HG02678 (cell line): ENCODE measurements around the gene SPIN2B.
"Not testable (repeated sequence)": the region's sequence is repeated elsewhere in the genome, so short reads cannot be mapped to it uniquely, and the experiment has no call there.

Source experiments
- ATAC-seq: cut with Tn5 transposase; IDR thresholded peaks from one replicate; pipeline ENCODE4 v1.9.1; 2021; ENCODE audit warnings: mild to moderate bottlenecking, moderate library complexity; ENCODE audit not compliant: unreplicated experiment

SPIN2B gene

DNA sequence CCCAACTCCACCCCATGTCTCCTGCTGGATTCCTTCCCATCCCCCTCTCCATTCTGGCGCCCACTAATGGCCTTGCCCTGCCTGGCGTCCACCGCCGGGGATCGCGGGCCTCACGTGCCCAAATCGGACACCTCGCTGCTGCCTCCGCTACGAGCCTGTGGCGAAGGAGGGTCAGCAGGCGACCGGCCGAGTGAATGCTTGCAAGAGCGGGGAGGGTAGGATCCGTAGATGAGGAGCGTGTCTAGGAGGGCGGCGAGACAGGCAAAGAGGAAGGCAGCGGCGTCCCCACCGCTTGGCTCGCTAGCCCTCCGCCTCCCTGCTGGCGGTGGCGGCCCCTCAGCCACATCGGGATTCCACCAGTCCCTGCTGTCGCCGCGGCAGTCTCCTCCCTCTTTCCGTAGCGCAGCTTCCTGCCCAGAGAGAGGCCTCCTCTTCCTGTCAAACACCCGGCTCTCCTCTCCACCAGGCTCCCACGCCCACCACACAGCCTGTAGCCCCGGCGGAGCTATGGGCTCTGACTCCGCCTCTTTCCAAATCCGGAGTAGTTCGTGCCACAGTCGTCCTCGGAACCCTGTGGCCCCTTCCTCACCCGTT lies at the start of gene SPIN2B:
Gene SPIN2B, minus strand, starts transcription at position 387 of the 594 bp plus-strand sequence.
- peak; percentile 100 for ATAC-seq

DNA sequence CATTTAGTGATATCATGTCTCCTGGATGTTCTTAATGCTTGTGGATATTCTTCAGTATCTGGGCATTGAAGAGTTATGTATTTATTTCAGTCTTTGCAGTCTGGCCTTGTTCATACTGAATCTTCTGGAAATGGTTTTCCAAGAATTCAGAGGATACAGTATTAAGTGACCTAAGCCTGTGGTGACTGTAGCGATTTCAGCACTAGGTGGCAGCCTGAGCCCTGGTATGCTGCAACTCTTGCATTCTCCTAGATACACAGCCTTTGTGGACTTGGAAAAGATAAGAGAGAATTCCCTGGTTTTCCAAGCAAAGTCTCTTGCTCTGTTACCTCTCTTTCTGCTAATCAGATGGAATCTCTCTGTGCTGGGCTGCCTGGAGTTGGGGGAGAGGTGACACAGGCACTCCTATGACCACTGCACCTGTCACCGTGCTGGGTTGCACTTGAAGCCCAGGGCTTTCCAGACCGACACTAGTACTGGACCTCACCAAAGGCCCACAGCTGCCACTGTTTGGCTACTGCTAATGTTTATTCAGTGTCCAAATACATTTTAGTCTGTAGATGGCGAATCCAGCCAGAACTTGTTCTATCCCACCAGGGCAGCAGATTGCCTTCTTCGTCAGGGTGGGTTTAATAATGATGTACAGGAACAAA lies 35.2 kb upstream of the SPIN2B start:
- no peak for ATAC-seq

DNA sequence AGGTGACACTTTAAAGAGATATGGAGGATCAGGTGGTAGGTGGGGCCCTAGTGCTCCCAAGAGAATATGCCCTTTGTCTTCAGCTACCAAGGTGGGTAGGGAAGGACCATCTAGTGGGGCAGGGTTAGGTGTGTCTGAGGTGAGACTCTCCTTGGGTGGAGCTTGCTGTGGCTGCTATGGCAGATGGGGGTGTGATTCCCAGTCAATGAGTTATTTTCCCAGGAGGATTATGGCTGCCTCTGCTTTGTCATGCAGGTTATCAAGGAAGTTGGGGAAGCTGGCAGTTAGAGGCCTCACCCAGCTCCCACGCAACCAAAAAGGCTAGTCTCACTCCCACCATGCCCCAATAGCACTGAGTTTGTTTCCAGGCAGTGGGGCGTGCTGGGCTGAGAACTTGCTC lies 33.8 kb upstream of the SPIN2B start:
- ATAC-seq = no peak

DNA sequence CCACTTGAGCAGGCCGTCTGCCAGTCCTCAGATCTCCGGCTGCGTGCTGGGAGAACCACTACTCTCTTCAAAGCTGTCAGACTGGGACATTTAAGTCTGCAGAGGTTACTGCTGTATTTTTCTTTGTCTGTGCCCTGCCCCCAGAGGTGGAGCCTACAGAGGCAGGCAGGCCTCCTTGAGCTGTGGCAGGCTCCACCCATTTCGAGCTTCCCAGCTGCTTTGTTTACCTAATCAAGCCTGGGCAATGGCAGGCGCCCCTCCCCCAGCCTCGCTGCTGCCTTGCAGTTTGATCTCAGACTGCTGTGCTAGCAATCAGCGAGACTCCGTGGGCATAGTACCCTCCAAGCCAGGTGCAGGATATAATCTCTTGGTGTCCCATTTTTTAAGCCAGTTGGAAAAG lies 30.9 kb upstream of the SPIN2B start:
- not testable (repeated sequence) for ATAC-seq

DNA sequence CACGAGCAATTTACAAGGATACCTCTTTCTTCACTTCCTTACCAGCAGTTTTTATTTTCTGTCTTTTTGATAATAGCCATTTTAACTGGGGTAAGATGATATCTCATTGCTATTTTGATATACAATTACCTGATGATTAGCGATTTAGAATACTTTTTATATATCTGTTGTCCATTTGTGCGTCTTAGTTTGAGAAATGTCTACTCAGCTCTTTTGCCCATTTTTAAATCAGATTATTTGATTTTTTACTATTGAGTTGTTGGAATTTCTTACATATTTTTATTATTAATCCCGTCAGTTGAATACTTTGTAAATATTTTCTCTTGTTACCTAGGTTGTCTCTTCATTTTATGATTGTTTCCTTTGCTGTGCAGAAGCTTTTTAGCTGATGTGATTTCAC lies 17.3 kb upstream of the SPIN2B start:
- no peak for ATAC-seq

DNA sequence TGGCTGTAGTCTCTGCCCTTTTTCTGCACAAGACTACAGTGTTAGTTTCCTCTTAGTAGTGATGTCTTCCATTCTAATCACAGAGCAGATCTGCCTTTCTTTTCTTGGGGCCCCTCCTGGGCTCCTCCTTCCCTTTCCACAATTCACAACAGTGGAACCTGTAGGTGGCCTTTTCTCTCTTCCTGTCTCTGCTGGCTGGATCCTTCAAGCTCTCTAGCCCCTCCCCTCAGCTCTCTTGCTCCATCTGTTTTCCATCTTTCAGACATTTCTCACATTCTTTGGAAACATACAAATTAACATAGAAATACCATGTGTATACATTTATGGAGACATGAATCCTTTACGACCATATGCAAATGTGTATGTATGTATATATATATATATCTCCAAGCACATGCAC lies 16.2 kb upstream of the SPIN2B start:
- ATAC-seq = no peak

GRCh38 chrX:57137073-57137472 lies 15.7 kb upstream of the SPIN2B start, which contains the start of gene SPIN2A:
TSS of gene SPIN2A (minus strand) at chrX:57137397. CDS start at chrX:57136597, 800 bp downstream.
- not testable (repeated sequence) for ATAC-seq

- not testable (repeated sequence) for ATAC-seq
These were observed 15.2 kb upstream of the SPIN2B start for GRCh38 chrX:57136589-57136988.

- ATAC-seq = no peak
These were observed 13.9 kb upstream of the SPIN2B start for GRCh38 chrX:57135287-57135686.

DNA sequence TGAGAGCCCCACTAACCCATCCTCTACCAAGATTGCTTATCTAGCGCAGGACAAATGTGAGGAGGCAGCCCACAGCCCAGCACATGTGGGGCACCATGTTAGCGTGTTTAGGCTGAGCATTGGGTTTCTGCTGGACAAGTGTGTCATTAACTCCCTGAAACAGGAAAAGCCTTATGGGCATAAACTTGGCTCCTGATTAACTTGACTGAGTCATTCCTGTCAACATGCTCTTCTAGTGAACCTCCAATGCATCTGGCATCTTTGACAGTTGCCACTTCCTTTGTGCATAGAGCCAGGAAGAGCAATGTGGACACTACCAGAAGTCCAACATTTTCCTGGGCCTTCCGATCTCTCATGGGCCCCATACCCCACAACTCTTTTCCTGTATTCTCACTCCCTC lies 13.4 kb upstream of the SPIN2B start:
- ATAC-seq = no peak

DNA sequence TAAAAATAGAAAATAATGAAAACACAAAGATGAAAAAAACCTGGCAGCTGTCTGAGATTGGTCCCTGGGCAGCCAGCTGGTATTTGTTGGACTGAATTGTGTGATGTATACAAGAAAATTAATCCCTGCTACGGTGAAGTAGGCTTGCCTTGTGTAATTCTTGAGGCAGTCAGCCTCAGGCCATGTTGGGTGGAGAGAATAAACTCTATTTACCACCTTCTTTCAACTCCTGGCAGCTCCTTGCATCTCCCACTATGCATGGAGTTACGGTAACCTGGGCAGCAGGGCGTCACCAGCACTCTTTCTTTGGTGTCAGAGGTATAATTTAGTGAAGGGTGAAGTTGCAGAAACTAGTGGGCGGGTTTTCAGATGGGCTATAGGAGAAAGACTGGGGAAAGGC lies 12.4 kb upstream of the SPIN2B start:
- no peak for ATAC-seq

DNA sequence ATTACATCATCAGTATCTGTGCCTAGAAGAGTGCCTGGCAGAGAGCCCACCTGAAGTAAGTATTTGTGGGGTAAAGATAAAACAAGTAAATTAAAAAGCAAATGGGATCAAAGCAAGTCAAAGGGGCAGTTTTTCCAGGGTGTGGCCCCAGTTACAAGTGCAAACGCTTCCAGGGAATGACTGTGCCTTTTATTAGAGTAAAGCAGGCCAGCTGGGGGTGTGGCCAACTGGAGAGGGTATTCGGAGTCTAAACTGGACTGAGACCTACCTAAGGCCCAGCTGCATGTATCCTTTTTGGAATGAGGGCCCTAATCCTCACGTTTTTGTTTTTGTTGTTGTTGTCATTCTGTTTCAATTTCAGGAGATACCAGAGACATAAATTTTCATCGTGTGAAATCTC lies 11.9 kb upstream of the SPIN2B start:
- ATAC-seq = not testable (repeated sequence)

DNA sequence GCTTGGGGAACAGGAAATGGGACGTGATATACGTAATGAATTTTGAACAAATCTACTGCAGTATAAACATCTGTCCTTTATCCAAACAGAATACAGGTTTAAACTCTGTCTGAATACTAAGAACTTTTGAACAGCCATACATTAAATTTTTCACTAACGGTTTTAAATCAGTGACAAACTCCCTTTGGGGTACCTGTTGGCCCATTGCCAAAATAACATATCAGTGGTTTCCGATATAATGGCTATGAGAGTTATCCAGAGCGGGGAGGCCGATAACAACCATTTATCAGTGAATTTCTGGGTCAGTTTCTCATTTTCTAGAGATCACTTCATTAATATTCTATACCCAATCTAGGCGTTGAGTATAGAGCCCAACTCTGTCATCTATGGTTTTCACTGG lies 10.7 kb upstream of the SPIN2B start:
- ATAC-seq = no peak

DNA sequence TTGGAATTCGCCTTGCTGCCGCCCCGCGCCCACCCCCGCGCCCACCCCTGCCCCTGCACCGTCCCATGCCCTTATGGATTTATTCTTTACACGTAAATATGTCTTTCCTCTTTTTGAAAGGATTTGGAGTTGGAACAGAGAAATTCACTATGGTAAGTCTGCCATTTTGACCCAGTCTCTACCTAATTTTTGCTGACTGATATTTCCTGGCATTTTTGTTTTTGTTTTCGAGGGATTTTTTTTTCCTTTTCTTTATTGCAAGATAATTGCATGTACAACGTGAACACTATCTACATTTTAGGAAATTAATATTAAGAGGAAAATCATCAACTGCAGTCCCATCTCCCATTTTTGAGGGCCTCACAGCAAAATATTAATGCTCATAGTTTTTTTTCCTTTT lies 468 bp upstream of the SPIN2B start:
- no peak for ATAC-seq

DNA sequence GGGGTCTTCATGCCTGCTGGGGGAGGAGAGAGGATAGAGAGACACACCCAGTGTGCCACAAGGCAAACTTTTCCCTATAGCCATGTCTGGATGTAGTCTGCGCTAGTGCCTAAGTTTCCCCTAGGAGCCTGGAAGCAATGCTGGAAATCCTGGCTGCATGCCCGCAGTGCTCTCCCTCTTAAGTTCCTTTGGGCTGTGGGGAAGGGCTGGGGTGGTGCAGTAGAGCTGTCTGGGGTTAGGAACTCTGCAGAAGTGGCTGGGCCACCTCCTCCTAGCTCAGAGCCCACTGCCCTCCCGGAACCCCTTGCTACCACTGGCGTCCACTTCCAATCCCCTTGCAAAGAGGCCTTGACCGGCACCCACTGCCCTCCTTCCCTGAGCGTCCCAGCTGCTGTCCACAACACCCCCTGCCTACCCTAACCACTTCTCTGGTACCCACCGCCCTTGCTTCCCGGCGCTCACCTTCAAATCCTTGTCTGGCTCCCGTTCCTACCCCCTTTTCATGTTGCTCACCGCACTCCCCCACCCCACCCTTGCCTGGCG lies 658 bp downstream of the SPIN2B start:
- ATAC-seq = not testable (repeated sequence)

- ATAC-seq = no peak
These were observed 1.9 kb downstream of the SPIN2B start for GRCh38 chrX:57119416-57119815.

GRCh38 chrX:57117566-57117965 lies 3.8 kb downstream of the SPIN2B start:
- ATAC-seq = not testable (repeated sequence)

- no peak for ATAC-seq
These were observed 16.4 kb downstream of the SPIN2B start for GRCh38 chrX:57104921-57105398.

DNA sequence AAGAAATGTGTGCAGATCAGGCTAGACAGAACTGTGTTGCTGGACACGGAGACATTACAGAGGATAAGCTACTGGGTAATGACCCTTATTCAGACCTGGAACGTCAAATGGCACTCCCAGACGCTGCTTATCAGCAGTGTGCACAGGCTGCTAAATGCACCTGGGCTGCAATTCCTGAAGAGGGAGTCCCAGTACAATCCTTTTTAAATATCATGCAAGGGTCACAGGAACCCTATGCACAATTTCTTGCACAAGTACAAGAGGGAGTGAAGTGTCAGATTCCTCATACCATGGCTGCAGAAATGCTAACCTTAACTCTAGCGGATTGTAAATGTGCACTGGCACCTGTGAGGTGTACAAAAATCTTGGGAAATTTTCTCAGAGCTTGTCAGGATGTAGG lies 16.9 kb downstream of the SPIN2B start:
- no peak for ATAC-seq

GRCh38 chrX:57103489-57103888 lies 17.9 kb downstream of the SPIN2B start:
- ATAC-seq = no peak

DNA sequence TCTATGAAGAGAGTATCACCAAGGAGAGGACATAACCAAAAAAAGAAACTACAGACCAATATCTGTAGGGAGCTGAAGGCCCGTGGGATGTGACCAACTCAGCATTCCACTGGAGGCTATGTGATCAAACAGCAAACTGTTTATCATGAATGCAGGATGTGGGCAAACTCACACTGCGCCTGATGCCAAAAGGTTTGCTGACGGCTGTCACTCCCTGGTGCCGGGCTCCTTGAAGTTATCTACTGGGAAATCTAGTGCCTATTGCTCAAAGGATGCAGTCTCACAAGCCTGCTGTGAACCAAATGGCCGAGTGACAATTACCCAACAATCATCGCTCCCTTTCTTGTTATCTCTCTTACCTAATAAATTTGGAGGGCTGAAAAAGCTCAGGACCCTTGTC lies 18.4 kb downstream of the SPIN2B start:
- ATAC-seq = not testable (repeated sequence)

DNA sequence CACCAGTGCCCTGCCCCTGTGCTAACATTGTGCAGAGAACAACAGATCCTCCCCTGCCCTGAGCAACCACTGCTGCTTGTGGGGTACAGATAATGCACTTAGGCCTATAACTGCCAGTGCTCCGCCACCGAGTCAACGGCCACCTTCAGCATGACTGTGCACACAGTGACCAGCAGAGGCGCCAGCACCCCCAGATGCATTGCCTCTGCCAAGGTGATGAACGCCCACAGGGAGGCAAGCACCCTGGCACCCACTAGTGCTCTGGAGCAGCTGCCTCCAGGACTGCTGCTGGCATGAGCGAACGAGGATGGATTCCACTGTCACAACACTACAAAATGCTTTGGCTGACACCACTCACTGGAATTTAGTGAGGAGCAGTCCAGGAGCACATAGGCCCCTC lies 38.2 kb downstream of the SPIN2B start:
- ATAC-seq = no peak
